Smooth muscle cell of the pulmonary artery (primary cell): ENCODE measurements around the gene KCTD18. TPM values are rescaled to one million over a fixed set of nuclear protein-coding genes. Genes with fewer than 3 reads are reported as not detected.

Experiments
- total RNA-seq: library from RNA; depleted of rRNA; stranded (reverse); fragments of >200 nt; gene quantifications from 2 replicates; pipeline ENCODE4 v1.2.3, GENCODE V29; 2014

The KCTD18 gene
- 22.9 and 24.4 TPM in 2 replicates for total RNA-seq

GRCh38 chr2:200509612-200510433 is at the start of gene KCTD18:
Gene KCTD18, minus strand, starts transcription at chr2:200510068. Its CDS starts 3,052 bp downstream, at chr2:200507016.

GRCh38 chr2:200525882-200526651 is 16.2 kb upstream of the KCTD18 start, which contains the start of gene SGO2:
Gene SGO2, plus strand, starts transcription at chr2:200526207. Its CDS starts 6,769 bp downstream, at chr2:200532976.

Other genes with a start within 250 kb of the KCTD18 start
- 44.5 and 57.7 TPM in 2 replicates for gene SPATS2L, start 203.4 kb downstream of the KCTD18 start, total RNA-seq
- gene SGO2, start 16.1 kb upstream of the KCTD18 start, total RNA-seq, result 2.4 and 5.1 TPM in 2 replicates
- gene AOX1, start 75.9 kb upstream of the KCTD18 start, total RNA-seq, result 13.0 and 32.9 TPM in 2 replicates